Measurements from ENCODE around the gene NXPH3. TPM values are rescaled to one million over a fixed set of nuclear protein-coding genes. Genes with fewer than 3 reads are reported as not detected.
"Not testable (repeated sequence)": the region's sequence is repeated elsewhere in the genome, so short reads cannot be mapped to it uniquely, and the experiment has no call there.

Gene NXPH3
- 1 to 10 TPM in 1 of 2 donors, under 1 TPM in 1; 0.70 to 3.6 TPM for total RNA-seq
- long read RNA-seq, full-length matches to known transcripts = 1 of 1 reads
- long read RNA-seq, partial matches to known transcripts = 0 of 1 reads
- long read RNA-seq, other reads (novel, unspliced or antisense) = 0 of 1 reads

DNA sequence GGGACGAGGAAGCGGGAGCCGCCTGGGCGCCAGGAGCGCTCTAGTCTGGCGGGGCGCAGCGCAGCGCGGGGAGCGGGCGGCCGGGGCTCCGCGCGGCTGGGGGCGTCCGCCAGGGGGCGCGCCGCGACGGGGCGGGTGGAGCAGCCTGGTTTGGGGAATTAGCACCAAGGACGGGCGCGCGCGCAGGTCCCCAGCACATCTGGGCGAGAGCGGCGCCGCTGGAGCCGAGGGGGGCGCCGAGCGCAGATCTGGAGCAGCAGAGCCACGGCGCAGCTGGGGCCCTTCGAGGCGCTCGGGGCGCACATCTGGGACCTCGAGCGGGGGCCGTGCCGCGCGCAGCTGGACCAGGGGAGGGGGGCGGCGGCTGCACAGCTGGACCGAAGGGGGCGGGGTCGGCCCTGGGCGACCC lies at the start of gene NXPH3:
Gene NXPH3 (plus strand): TSS at position 193 of the 409 bp plus-strand sequence. CDS start 349 bp downstream, outside the sequence.
- DNase-seq (peak; percentile 42 to 62), ATAC-seq (peak; percentile 77)
- intact Hi-C loops (cut with DNase I, micrococcal nuclease) = loop anchor here in 1 of 2 donors (5.0 kb wide), 1 partner anchor 122 kb away; no protein-coding TSS in a partner anchor

DNA sequence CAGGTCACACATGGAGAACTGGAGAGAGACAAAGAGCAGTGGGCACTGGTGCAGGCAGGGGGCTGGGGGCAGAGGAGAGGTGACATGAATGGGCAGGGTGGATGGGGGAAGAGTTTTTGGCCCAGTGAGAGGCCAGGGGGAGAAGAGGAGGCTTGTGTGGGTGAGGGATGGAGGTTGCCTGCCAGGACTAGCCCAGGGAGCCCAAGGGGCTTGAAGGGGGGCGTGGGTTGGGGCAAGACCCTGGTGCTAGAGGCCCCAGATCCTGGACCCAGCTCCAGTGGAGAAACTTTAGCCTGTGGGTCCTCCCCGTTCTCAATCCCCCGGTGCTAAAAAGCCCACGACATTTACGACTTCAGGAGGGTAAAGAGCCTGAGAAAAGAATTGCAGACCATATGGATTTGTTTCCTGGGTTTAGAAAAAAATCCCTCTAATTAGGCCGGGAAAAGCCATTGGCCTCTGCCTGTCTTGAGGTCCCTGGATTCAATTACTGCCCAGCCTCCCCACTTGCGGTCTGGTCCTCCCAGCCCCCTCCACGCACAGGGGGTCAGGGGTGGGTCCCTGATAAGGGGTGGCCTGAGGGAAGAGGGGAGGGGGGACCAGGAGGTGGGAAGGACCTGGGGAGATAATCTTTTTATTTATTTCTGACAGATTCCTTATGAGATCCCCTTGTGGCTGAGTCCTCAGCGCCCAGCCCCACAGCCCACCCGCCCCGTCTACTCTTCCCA lies 47.6 kb upstream of the NXPH3 start:
- intact Hi-C loops (cut with DNase I, micrococcal nuclease) = no loop called here
- no peak for DNase-seq
- ATAC-seq = no peak

DNA sequence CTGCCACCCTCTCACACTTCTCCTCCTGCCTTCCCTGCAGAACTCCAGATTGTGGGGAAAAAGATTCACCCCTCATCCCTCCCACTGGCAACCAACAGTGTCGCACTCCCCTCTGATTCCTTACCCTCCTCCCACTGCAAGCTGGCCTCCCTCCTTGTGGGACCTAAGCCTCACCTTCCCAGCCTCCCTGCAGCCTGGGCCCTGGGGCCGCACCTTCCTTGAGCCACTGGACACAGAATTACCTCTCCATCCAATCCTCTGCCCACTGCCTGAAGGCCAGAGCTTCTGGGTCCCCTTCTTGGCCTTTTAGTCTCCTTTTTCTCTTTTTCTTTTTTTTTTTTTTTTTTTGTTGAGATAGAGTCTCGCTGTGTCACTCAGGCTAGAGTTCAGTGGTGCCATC lies 46.7 kb upstream of the NXPH3 start:
- no peak for DNase-seq
- intact Hi-C loops (cut with DNase I, micrococcal nuclease) = no loop called here
- ATAC-seq = no peak

DNA sequence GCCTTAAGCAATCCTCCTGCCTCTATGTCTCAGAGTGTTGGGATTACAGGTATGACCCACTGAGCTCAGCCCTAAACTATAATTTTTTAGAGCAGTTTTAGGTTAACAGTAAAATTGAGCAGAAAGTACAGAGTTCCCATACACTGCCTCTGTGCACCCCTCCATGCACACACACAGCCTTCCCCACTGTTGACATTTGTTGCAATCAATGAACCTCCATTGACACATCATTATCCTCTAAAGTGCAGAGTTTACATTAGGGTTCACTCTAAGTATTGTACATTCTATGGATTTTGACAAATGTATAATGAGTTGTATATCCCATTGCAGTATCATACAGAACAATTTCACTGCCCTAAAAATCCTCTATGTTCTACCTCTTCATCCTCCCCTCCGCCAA lies 45.6 kb upstream of the NXPH3 start:
- intact Hi-C loops (cut with DNase I, micrococcal nuclease) = no loop called here
- no peak for DNase-seq
- no peak for ATAC-seq

DNA sequence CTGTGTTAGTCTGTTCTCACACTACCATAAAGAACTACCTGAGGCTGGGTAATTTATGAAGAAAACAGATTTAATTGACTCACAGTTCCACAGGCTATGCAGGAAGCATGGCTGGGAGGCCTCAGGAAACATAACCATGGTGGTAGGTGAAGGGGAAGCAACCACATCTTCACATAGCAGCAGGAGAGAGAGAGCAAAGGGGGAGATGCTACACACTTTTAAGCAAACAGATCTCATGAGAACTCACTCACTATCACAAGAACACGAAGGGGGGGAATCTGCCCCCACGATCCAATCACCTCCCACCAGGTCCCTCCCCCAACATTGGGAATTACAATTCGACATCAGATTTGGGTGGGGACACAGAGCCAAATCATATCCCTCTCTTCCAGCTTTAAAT lies 31.8 kb upstream of the NXPH3 start:
- ATAC-seq (no peak), DNase-seq (no peak)
- intact Hi-C loops (cut with DNase I, micrococcal nuclease) = no loop called here

DNA sequence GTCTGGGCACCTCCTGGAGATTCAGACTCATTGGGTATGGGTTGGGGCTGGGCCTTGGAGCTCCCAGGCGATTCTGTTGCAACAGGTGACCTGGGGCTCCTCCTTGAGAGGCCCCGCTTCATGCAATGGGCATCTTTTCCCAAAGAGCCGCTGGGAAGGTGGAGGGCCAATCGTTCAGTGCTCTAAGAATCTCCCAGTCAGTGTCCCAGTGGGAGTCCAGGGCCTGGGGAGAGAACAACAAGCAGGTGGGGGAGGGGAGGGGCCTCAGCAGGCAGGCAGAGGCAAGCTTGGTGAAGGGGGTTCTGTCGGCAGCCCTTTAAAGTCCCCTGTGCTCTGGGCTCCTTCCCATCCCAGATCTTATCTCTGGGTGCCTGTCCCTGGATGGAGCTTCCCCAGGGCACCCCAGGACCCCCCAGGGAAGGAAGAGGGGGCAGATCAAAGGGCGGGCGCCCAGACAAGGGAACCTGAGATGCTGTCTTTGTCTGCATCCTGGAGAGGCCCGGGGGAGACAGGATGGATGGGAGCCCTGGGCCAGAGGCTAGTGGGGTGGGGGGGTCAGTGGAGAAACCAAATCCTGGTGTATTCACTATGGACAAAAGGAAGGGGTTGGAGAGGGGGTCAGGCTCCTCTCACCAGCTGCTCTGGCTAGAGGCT lies 30.5 kb upstream of the NXPH3 start:
- ATAC-seq (no peak), DNase-seq (no peak)
- intact Hi-C loops (cut with DNase I, micrococcal nuclease) = loop anchor here in 1 of 2 donors (5.0 kb wide), 1 partner anchor 108 kb away; no protein-coding TSS in a partner anchor

DNA sequence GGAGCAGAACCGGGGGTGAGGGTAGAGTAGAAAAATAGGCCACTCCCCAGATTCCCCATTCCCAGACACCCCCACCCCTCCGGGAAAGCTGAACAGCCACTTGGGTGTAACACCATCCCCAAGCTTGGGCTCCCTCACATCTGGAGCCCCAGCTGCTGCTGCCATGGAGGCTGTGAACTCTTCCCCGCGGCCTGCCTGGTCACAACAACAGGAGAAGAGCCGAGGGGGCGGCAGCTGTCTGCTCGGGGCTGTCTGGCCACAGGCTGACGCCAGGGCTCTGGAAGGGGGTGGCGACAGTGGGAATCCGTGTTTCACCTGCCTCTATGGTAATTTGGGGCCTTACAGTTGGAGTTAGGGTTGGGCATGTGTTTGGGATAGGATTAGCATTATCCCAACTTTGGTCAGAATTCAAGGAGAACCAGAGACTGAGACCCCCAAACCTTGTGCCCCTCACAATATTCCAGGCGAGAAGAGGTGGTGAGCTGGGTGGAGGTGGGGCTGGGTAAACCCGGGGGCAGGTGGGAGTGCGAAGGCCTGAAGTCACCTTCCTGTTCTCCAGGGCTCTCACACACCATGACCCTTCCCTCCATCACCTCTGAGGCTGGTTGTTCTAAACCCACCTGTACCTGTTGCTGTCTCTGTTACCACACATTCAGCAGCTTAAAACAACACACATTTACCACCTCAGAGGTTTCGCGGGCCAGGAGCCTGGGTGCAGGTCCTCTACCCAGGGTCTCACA lies 29.7 kb upstream of the NXPH3 start:
- intact Hi-C loops (cut with DNase I, micrococcal nuclease) = loop anchor here in 1 of 2 donors (5.0 kb wide), 1 partner anchor 109 kb away; no protein-coding TSS in a partner anchor
- ATAC-seq (no peak), DNase-seq (no peak)

DNA sequence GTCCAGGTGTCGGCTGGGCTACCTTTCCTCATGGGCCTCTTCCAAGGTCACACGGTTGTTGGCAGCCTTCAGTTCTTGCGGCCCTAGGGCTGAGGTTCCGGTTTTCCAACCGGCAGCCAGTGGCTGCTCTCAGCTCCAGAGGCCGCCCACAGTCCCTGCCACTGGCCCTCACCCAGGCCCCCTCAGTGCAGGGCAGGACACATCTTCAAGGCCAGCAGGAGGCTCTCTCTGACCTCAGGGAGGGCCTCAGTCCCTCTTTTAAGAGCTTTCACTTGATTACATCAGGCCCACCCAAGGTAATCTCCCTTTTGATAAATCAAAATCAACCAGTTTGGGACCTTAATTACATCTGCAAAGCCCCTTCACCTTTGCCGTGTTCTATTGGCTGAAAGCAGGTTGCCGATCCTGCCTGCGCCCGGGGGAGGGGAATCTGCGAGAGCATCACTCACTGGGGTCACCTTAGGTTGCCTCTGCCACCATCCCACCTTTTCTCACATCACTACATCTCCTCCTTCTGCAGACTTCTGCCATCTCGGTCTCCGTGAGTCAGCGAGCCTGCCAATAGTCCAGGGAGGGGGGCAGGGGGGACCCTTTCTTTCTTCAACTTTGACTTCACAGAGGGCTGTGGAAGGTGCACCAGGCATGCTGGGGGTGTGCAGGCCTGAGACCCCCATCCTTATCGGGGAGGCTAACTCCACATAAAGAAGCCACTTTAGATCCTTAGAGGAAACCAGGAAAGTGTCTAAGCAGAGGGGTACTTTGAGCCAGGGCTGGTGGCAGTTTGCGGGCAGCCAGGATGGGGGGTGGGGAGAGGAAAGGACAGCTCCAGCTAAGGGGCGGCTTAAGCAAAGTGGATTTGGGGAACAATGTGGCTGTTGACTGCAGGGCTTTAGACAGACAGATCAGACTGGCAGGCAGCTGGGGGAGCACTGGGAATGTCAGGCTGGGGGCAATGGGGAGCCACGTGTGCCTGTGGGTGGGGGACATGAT lies 28.8 kb upstream of the NXPH3 start:
- ATAC-seq (no peak), DNase-seq (no peak)
- intact Hi-C loops (cut with DNase I, micrococcal nuclease) = loop anchor here in 1 of 2 donors (5.0 kb wide), 1 partner anchor 110 kb away; no protein-coding TSS in a partner anchor

DNA sequence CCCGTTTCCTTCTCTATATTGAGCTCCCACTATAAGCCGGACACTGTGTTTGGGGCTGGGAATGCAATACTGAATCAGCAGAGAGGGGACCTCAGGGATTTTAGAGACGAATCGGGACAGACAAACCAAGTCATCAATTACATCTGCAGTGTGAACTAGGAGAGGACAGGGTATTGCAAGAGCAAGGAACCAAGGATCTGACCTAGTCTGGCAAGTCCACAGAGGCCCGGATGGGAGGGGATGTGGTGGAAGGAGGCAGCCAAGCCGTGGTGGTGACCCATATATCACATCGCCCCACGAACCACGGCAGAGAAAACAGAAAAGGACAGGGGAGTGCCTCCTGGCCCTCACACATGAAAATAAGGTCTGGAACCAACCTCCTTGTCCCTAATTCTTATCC lies 28.1 kb upstream of the NXPH3 start:
- no peak for DNase-seq
- intact Hi-C loops (cut with DNase I, micrococcal nuclease) = loop anchor here in 1 of 2 donors (5.0 kb wide), 1 partner anchor 110 kb away; no protein-coding TSS in a partner anchor
- no peak for ATAC-seq

DNA sequence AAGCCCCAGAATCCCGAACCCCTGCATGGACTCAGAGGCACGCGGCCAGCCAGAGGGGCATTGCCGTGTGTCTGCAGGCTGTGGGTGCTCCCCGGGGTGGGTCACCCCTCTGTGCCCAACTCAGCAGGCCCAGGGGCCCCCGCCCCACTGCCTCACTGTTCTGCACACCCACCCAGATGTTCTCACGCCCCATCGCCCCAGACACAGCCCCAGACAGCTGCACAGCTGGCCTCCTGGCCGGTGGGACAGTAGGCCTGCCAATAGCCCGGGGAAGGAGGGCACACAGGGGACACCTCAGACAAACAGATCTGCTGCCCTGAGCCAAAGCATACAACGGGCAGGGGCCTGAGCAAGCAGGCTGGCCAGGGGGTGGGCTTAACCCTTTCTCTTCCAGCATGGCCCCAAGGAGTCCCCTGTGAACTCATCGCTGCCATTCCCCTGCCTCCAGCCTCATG lies 27.6 kb upstream of the NXPH3 start:
- no peak for ATAC-seq
- intact Hi-C loops (cut with DNase I, micrococcal nuclease) = loop anchor here in 1 of 2 donors (5.0 kb wide), 1 partner anchor 111 kb away; no protein-coding TSS in a partner anchor

DNA sequence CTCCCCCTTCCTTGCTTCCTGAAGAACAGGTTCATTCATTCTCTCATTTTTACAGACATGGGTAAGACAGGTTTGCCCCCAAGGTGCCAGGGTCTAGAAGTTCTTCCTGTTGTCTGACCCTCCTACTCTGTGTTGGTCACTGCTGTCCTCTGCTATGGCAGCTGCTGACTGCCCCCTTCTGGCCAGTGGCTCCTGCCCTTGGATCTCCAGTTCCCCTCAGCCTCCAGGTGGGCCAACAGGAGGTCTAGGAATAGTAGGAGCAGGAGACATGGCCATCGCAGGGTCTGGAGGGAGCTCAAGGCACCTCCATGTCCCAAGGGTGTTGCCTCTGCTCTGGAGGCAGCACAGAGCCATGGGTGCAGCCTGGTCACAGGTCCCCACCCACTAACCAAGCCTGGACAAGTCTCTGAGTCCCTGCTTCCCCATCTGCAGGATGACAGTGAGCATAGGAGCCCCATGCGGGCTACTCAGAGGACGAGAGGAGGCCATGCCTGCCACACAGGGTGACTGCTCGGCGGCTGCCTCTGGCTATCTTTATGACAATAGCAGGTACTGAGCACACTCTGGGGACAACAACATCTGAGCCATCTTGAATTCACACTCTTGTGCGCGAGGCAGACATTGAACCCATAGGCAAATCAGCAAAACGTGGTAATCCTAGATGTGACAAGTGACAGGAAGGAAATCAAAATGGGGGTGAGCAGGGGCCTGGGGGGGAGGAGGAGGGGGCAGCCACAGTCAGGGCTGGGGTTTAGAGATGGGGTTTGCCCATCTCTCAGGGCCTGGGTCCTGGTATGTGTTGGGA lies 27.0 kb upstream of the NXPH3 start:
- ATAC-seq (peak; percentile 52), DNase-seq (peak in 1 of 2 donors; percentile 49)
- intact Hi-C loops (cut with DNase I, micrococcal nuclease) = loop anchor here in 1 of 2 donors (5.0 kb wide), 1 partner anchor 111 kb away; no protein-coding TSS in a partner anchor

More for the DNA sequence above, 27.6 kb upstream of the NXPH3 start:
- no peak for DNase-seq

DNA sequence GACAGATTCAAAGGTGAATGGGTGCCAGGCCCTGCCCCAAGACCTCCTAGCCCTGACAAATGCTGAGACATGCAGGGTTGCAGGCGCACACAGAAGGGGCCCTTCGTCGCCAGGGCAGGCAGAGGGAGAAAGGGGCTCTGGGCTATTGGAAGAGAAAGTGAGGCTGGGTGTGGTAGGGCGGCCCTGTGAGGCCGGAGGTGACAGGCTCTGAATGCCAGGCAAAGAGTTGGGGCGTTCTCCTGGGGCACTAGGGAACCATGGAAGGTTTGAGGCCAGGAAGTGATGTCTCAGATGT lies 26.4 kb upstream of the NXPH3 start:
- DNase-seq (no peak), ATAC-seq (no peak)
- intact Hi-C loops (cut with DNase I, micrococcal nuclease) = loop anchor here in 1 of 2 donors (5.0 kb wide), 1 partner anchor 112 kb away; no protein-coding TSS in a partner anchor

DNA sequence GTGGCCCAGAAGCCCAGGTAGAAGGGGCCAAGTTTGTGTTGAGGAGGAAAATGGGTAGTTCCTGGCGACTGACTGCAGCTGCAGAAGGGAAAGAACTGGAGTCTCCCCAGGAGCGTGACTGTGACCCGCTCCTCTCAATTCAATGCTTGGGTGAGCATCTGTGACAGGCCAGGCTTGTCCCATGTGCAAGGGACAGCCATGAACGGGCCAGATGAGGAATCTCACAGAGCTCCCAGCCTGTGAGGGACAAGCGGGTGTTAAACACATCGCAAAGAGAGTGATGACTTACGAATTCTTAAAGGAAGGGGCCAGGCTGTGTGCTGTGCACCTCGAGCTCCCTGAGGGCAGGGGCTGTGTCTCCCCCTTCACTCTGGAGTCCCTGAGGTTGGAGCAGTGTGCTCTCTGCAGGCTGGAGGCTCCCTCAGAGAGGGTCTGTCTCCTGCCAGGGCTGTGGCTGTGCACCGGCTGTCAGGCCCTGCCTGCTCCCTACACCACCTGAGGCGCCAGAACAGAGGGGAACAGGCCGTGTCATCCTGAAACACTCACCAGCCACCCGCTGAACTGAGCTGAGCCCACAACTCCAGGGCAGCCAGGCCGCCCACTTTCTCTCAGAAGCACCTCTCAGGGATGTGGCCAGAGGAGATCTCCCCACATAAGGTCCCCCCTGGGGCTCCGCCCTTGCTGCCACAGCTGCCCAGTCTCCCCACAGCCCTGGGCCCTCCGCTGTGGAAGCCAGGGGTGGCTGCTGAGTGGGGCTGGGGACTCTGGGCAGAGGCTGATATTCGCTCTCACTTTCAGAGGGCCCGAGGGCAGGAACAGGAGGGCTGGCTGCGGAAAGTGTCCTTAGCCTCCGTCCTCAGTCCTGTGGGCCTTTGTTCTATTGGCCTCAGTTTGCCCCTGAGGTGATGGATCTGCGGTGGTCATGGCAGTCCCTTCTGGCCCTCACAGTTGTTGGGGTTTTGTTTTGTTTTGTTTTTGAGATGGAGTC lies 25.7 kb upstream of the NXPH3 start:
- intact Hi-C loops (cut with DNase I, micrococcal nuclease) = loop anchor here in 1 of 2 donors (5.0 kb wide), 1 partner anchor 113 kb away; no protein-coding TSS in a partner anchor
- DNase-seq (no peak), ATAC-seq (no peak)

DNA sequence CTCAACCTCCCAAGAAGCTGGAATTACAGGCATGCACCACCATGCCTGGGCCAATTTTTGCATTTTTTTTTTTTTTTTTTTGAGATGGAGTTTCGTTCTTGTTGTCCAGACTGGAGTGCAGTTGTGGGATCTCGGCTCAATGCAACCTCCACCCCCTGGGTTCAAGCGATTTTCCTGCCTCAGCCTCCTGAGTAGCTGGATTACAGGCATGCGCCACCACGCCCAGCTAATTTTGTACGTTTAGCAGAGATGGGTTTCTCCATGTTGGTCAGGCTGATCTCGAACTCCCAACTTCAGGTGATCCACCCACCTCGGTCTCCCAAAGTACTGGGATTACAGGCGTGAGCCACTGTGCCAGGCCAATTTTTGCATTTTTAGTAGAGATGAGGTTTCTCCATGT lies 24.9 kb upstream of the NXPH3 start:
- intact Hi-C loops (cut with DNase I, micrococcal nuclease); ATAC-seq; DNase-seq: not testable (repeated sequence)

DNA sequence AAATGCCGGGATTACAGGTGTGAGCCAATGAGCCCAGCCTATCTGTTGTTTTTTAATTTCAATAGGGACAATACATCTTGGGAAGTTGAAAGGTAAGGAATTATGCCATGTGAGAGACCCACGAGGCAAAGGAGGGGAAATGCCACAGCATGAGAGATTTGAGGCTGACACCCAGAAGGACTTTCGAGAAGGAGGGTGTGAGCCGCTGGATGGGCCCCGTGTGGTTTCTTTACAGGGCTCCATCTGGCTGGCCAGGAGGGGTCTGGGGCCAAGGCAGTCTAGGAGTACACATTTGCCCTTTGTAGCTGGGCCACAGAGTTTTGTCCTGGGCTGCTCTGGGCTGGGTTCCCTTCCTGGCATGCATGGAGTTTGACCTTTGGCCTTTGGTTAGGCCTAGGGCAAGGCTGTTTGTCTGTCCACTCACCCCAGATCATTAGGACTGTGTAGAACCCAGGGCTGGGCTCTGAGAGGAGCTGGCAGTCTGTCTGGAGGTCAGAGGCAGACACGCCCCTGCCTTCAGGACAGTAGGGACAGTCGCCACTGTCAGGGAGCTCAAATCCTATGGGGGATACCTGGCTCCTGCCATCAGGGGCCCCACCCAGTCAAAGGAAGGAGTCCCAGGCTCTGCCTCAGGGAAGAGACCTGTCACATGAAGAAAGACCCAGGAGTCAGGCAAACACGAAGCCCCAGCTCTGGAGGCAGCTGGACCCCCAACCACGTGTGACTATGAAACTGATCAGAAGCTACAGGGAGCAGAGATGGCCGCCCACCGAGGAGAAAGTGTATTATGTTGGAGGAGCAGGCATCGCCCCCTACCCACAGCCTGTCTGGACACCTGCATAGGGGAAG lies 24.2 kb upstream of the NXPH3 start:
- no peak for DNase-seq
- no peak for ATAC-seq
- intact Hi-C loops (cut with DNase I, micrococcal nuclease) = no loop called here
